ENCODE data around the gene LIFR. TPM values are rescaled to one million over a fixed set of nuclear protein-coding genes. Genes with fewer than 3 reads are reported as not detected.

LIFR gene
- polyA plus RNA-seq, 1 of the 3 experiments (the other 2 are of a cell fraction): 3.8 TPM

DNA sequence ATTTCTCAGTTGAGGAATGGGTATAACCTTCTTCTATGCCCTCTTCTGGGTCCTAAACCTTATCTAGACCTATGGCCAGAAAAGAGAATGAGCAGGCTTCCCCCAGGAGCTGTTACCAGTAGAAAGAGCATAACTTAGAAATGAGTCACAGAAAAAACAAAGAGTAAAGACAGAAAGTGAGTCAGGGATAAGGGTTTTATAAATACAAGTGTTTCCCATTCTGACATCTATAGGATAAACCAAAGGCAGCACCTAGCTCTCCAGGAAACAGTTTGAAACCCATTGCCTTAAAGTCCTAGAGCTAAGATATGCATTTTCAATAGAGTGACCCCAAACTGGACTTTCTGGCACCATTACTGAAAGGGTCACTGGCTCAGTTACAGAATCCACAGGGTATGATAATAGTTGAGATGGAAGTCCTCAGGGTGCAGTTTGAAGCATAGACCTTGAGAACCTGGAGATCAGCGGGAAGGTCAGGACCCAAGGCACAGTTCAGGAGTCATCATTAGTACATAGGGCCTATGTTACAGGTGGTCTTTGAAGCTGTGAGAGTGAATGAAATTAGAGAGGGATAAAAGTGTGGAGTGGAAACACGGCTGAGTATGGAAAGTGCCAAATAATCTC is 42.7 kb upstream of the LIFR start:
- no peaks in the 10 kb centered on the region for H3K9me2 ChIP-seq
- 91% methylated on average over 2 of the region's 2 CpGs for WGBS (ENCODE audit: low lambda C conversion rate)
- H3K79me2 ChIP-seq (ENCODE audit: insufficient read depth): no peaks in the 10 kb centered on the region
- H4K20me1 ChIP-seq (ENCODE audit: insufficient read depth): no peaks in the 10 kb centered on the region
- H3K36me3 ChIP-seq (replicated peaks in 1 of 2; ENCODE audit: control insufficient read depth in 1 of 2, insufficient read depth in 2 of 2, low read length in 1 of 2): no peaks in the 10 kb centered on the region
- no peak overlapping the region for H3K4me2 ChIP-seq
- CTCF ChIA-PET: interaction anchor here (0.9 to 2.9 kb wide), 3 partner anchors 14 to 158 kb away, joined by 3 to 7 read pairs (median 6); no protein-coding TSS in a partner anchor
- TF ChIP-seq RXRA (IDR thresholded peaks at IDR 0.05; ENCODE audit: borderline replicate concordance, low read depth): peak; percentile 23; the same call in 1 of the 2 replicates
- no peak for TF ChIP-seq CTCF (IDR thresholded peaks at IDR 0.05)
- TF ChIP-seq USF2 (IDR thresholded peaks at IDR 0.05; ENCODE audit: borderline replicate concordance, low read depth, low read length): no peak
- TF ChIP-seq ZBTB33 (IDR thresholded peaks at IDR 0.05; ENCODE audit: borderline replicate concordance, low read depth): no peak
- TF ChIP-seq PBX3 (IDR thresholded peaks at IDR 0.05): peak; percentile 52; the same call in 1 of the 2 replicates
- TF ChIP-seq JUND (IDR thresholded peaks at IDR 0.05): peak; percentile 94
- TF ChIP-seq EP300 (IDR thresholded peaks at IDR 0.05; ENCODE audit: borderline replicate concordance in 1 of 2, low read depth in 1 of 2, low read length in 1 of 2): peak; percentile 8 to 64; a peak in 2 of 4 replicates
- peak; percentile 52; the same call in 1 of the 2 replicates for TF ChIP-seq POLR2AphosphoS5 (IDR thresholded peaks at IDR 0.05; ENCODE audit: low read depth, low read length)
- TF ChIP-seq TEAD4 (IDR thresholded peaks at IDR 0.05; ENCODE audit: borderline replicate concordance, insufficient read depth): peak; percentile 78; the same call in 1 of the 2 replicates
- TF ChIP-seq MEF2A (IDR thresholded peaks at IDR 0.05; ENCODE audit: borderline replicate concordance, low read depth): peak; percentile 91
- TF ChIP-seq, protein P1, sequence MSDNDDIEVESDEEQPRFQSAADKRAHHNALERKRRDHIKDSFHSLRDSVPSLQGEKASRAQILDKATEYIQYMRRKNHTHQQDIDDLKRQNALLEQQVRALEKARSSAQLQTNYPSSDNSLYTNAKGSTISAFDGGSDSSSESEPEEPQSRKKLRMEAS (IDR thresholded peaks at IDR 0.05; ENCODE audit: low read depth): 0 out of 2 replicates have a peak, but pooled peaks have one; percentile 40
- peak; percentile 87 for TF ChIP-seq TCF12 (IDR thresholded peaks at IDR 0.05)
- peak; percentile 93 for TF ChIP-seq FOSL2 (IDR thresholded peaks at IDR 0.05; ENCODE audit: borderline replicate concordance, low read depth)
- TF ChIP-seq REST (IDR thresholded peaks at IDR 0.05; ENCODE audit: low read depth, low read length): no peak
- TF ChIP-seq NFIC (IDR thresholded peaks at IDR 0.05; ENCODE audit: borderline replicate concordance): peak; percentile 40; the same call in 1 of the 2 replicates
- POLR2A ChIA-PET: no interaction called here
- H3K4me1 ChIP-seq (ENCODE audit: control insufficient read depth in 1 of 2, insufficient read depth in 2 of 2, low read depth in 1 of 2, low read length in 1 of 2): peaks cover 0 to 22% of the 10 kb centered on the region in 2 experiments; a peak in 2 of 4 replicates
- H3K9ac ChIP-seq: no peak overlapping the region
- H3F3A ChIP-seq (replicated peaks; ENCODE audit: insufficient read depth): no peaks in the 10 kb centered on the region
- 0 out of 4 replicates have a peak overlapping the region, but pooled peaks of 1 of the 2 experiments have one; percentile 20 for H3K27ac ChIP-seq (ENCODE audit: low read depth in 2 of 2, low read length in 1 of 2)
- H3K27me3 ChIP-seq (ENCODE audit: insufficient read depth): no peaks in the 10 kb centered on the region
- DNase-seq: no peak
- H2AFZ ChIP-seq (ENCODE audit: low read depth): no peak overlapping the region
- H3K9me3 ChIP-seq: no peaks in the 10 kb centered on the region
- no peak overlapping the region for H3K4me3 ChIP-seq (ENCODE audit: low read depth in 2 of 2, low read length in 1 of 2)

Data from SK-N-SH (cell line).